AG04450 (cell line): Measurements from ENCODE around the gene PDLIM4. TPM values are rescaled to one million over a fixed set of nuclear protein-coding genes. Genes with fewer than 3 reads are reported as not detected.

Experiments
- CTCF ChIA-PET: fragments of 300-600, 350-600 bp; formaldehyde crosslinking; extraction: SDS; loops from one replicate; lab custom pipeline; 2022; ENCODE audit warnings: antibody characterized with exemption, inconsistent platforms; lab: Charles Lee
- POLR2A ChIA-PET: fragments of 350-600 bp; formaldehyde crosslinking; extraction: SDS; loops from one replicate; lab custom pipeline; 2021; ENCODE audit warnings: antibody characterized with exemption, inconsistent platforms; lab: Yijun Ruan, JAX
- DNase-seq: peaks from one replicate; pipeline ENCODE4 v3.0.0-alpha.2; 2011; ENCODE audit warnings: low read depth, low spot score
- H3K27ac ChIP-seq: one replicate; pipeline ENCODE4 v1.5.1; 2012; ENCODE audit warnings: low read depth, low read length, control low read depth
- H3K27me3 ChIP-seq: one replicate; pipeline ENCODE4 v1.6.0; 2012; ENCODE audit warnings: low read length; ENCODE audit not compliant: control insufficient read depth, insufficient read depth
- H3K4me3 ChIP-seq: 2 replicates; pipeline ENCODE4 v1.5.1; 2011; ENCODE audit warnings: mild to moderate bottlenecking, low read depth, low read length, control low read depth
- H3K9me3 ChIP-seq: 2 replicates; pipeline ENCODE4 v1.5.1; 2012; ENCODE audit warnings: low read length; ENCODE audit not compliant: control insufficient read depth, insufficient read depth
- CTCF ChIP-seq: IDR thresholded peaks from 2 replicates; pipeline ENCODE4 v1.5.1; 2011; ENCODE audit warnings: low read depth, low read length, control low read depth, inconsistent platforms
- polyA plus RNA-seq: library from polyadenylated mRNA; depleted of rRNA; stranded (reverse); fragments of >200 nt; gene quantifications from 2 replicates; pipeline ENCODE4 v1.2.3, GENCODE V29; 2011; rRNA removed

Gene PDLIM4
- polyA plus RNA-seq, 1 experiment: 43.4 TPM

- H3K27ac ChIP-seq: no peak overlapping the region
- H3K4me3 ChIP-seq: no peak overlapping the region
- CTCF ChIA-PET: no interaction called here
- no peaks in the 10 kb centered on the region for H3K9me3 ChIP-seq
- no peak for TF ChIP-seq CTCF
- DNase-seq: no peak
- POLR2A ChIA-PET: no interaction called here
- H3K27me3 ChIP-seq: no peaks in the 10 kb centered on the region
These were observed 64.8 kb downstream of the PDLIM4 start for GRCh38 chr5:132322266-132322665.

Other genes starting within 250 kb of the PDLIM4 start
- gene ACSL6, start 246.0 kb upstream of the PDLIM4 start, polyA plus RNA-seq: not detected in 2 replicates
- gene IL3, start 197.0 kb upstream of the PDLIM4 start, polyA plus RNA-seq: not detected in 2 replicates
- gene CSF2, start 183.9 kb upstream of the PDLIM4 start, polyA plus RNA-seq: not detected in 2 replicates
- gene P4HA2, start 29.8 kb upstream of the PDLIM4 start, polyA plus RNA-seq: 178 and 186 TPM in 2 replicates
- gene SLC22A4, start 36.7 kb downstream of the PDLIM4 start, polyA plus RNA-seq: 3.0 and 3.1 TPM in 2 replicates
- 6.9 TPM in 2 replicates for gene SLC22A5, start 112.0 kb downstream of the PDLIM4 start, polyA plus RNA-seq
- 22.6 and 30.0 TPM in 2 replicates for gene IRF1, start 233.1 kb downstream of the PDLIM4 start, polyA plus RNA-seq